Measurements from ENCODE around the gene KLF6. TPM values are rescaled to one million over a fixed set of nuclear protein-coding genes. Genes with fewer than 3 reads are reported as not detected.

The KLF6 gene
- total and polyA plus RNA-seq, 9 of the 15 experiments (the other 6 are each of a cell fraction or from before 2014, with no cell fraction given): 3.2 to 23.9 (median 8.0) TPM

- TF ChIP-seq ZNF277 (CRISPR knock-in tag; IDR thresholded peaks at IDR 0.05; ENCODE audit: borderline replicate concordance): no peak
- no peak for TF ChIP-seq MYC (IDR thresholded peaks at IDR 0.05; ENCODE audit: low read depth, low read length)
- TF ChIP-seq MYC (CRISPR knock-in tag; IDR thresholded peaks at IDR 0.05; ENCODE audit: borderline replicate concordance, low read depth): no peak
- no peak; a peak in 1 of 4 replicates for TF ChIP-seq RAD21 (CRISPR knock-in tag; conservative IDR thresholded peaks at IDR 0.05 in 1 of 2, IDR thresholded peaks at IDR 0.05 in 1 of 2)
- no peak for TF ChIP-seq RBM25 (IDR thresholded peaks at IDR 0.05; ENCODE audit: low read depth, low read length, severe bottlenecking)
- TF ChIP-seq BRD4 (IDR thresholded peaks at IDR 0.05): peak; percentile 48; the same call in 1 of the 2 replicates
- TF ChIP-seq ZNF24 (IDR thresholded peaks at IDR 0.05): no peak
- no peak for TF ChIP-seq FOS (IDR thresholded peaks at IDR 0.05; ENCODE audit: extremely low read depth, insufficient read length)
- no peak for TF ChIP-seq SLC30A9 (CRISPR knock-in tag; IDR thresholded peaks at IDR 0.05)
- TF ChIP-seq PRMT5 (CRISPR knock-in tag; IDR thresholded peaks at IDR 0.05): no peak
- TF ChIP-seq HDAC3 (IDR thresholded peaks at IDR 0.05; ENCODE audit: borderline replicate concordance, partially characterized antibody): no peak
- TF ChIP-seq FOXA3 (CRISPR knock-in tag; conservative IDR thresholded peaks at IDR 0.05 in 1 of 2, IDR thresholded peaks at IDR 0.05 in 1 of 2): 0 out of 4 replicates have a peak, but pooled peaks of 1 of the 2 experiments have one; percentile 20
- no peak for TF ChIP-seq ZMIZ1 (IDR thresholded peaks at IDR 0.05; ENCODE audit: low read depth in 2 of 2, low read length in 2 of 2)
- no peak for TF ChIP-seq ZNF449 (CRISPR knock-in tag; IDR thresholded peaks at IDR 0.05)
- TF ChIP-seq NRF1 (conservative IDR thresholded peaks at IDR 0.05 in 1 of 2, IDR thresholded peaks at IDR 0.05 in 1 of 2): no peak
- TF ChIP-seq ELF4 (CRISPR knock-in tag; IDR thresholded peaks at IDR 0.05): 0 out of 2 replicates have a peak, but pooled peaks have one; percentile 58
- TF ChIP-seq BHLHE40 (IDR thresholded peaks at IDR 0.05; ENCODE audit: low read length): peak; percentile 37
- no peak for TF ChIP-seq ATF1 (CRISPR knock-in tag; IDR thresholded peaks at IDR 0.05)
- TF ChIP-seq ATF1 (tag; IDR thresholded peaks at IDR 0.05): peak; percentile 58
- TF ChIP-seq SMAD2 (IDR thresholded peaks at IDR 0.05; ENCODE audit: low read depth, low read length): no peak
- TF ChIP-seq KLF6 (CRISPR knock-in tag; IDR thresholded peaks at IDR 0.05; ENCODE audit: borderline replicate concordance): no peak
- TF ChIP-seq CCAR2 (IDR thresholded peaks at IDR 0.05; ENCODE audit: low read depth, low read length): no peak
Observed at GRCh38 chr10:3828404-3829155, 43.6 kb upstream of the KLF6 start (continued).

Data from K562 (cell line).